Fibroblast of peridontal ligament (primary cell): ENCODE measurements around the gene TBL1X.

Experiments
- DNase-seq: peaks from one replicate; pipeline ENCODE4 v3.0.0-alpha.2; 2010; ENCODE audit errors: extremely low read depth

TBL1X gene

GRCh38 chrX:9665113-9665512 lies 200.3 kb downstream of the TBL1X start:
- no peak for DNase-seq

DNA sequence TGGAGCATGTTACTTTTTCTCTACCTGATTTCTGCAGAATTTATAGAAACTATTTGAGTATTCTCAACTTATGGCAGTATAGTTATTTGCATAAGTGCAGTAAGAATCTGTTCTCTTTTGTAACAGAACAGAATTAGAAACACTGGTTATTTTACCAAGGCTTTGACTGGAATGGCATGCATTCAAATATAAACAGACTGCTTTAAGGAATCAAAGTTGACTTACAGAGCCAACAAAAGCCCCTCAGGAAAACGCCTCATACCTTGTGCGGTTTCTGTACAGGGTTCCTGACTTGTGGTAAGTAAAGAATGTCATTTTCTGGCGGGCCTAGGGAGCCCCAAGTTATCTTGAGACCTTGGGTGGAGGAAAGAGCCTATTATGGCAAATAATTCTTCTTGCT lies 203.7 kb downstream of the TBL1X start:
- DNase-seq, result peak; percentile 69

GRCh38 chrX:9670136-9670814 lies 205.4 kb downstream of the TBL1X start:
- DNase-seq, result peak; percentile 73

- no peak for DNase-seq
Observed at GRCh38 chrX:9671998-9672397, 207.1 kb downstream of the TBL1X start.

GRCh38 chrX:9676306-9676705 lies 211.4 kb downstream of the TBL1X start:
- peak; percentile 23 for DNase-seq

GRCh38 chrX:9676738-9677097 lies 211.9 kb downstream of the TBL1X start:
- no peak for DNase-seq

DNA sequence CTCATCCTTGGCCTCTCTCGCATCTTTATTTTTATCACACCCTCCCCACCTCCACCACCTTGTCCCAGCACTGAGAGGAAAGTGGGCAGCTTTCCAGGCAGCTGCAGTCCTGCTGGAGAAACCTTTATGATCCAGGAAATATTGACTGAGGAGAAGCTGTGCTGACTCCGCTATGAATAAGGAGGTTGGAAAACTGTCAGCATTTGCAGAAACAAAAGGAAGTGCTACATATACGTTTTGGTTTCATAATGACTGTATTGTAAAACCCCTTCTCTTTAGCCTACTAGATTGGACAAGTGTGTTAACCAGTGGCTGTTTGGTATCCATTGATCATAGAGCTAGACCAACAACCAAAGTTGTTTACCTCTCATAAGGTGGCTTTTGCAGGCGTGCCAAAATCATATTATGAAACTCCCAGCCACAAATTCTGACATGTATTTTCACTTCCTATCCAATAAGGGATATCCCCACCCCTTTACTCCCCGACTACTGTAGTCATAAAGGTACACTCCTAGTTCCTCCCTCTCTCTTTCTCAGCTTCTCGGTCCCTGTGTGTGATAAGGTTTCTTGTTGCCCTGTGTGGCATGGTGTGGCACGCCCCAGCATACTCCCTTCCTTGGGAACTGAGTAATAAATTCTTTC lies 212.4 kb downstream of the TBL1X start:
- DNase-seq, result no peak

DNA sequence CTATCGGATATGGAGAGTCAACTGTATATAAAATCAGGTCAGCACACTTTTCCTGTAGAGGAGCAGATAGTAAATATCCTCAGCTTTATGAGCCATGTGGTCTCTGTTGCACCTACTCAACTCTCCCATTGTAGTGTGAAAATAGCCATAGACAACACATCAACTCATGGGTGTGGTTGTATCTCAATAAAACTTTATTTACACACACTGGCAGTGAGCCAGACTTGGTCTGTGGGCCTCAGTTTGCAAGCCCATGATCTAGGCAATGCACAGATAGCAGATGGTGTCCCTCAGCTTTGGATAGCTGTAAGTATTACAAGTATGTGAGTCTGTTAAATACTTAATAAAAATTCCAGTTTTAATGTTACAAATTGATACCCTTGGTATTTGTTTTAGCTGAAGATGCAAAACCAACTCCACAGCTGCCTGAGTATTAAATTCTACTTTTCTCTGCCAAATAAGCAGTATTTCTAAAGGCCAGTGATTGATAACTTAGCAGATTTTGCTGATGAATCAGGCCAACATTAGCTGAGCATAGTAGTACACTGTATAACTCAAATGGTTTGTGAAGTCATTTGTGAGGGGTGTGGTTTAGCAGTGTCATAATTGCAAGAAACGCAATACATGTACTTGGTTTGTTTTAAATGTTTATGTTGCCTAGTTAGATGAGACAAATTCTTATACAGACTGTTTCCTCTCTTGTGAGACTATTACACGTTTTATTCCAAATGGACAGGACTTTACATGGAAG lies 213.5 kb downstream of the TBL1X start:
- no peak for DNase-seq

DNA sequence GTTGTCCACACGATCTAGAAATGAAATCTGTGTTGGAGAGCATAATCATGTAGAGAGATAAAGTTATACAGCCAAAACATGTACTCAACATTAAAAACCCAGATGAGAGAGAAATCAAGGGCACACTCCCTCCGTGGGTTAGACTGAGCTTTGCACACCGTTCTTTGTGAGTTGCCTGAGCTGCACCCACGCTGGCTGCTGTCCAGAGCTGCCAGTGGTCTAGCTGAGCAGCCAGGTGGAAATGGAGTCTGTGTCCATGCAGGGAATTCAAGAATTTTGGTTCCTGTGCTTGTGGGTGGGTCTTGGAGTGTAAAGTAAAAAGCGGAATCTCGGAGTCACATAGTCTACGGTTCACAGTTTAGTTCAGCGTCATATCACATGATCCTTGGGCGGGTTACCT lies 216.2 kb downstream of the TBL1X start:
- DNase-seq, result no peak

- peak; percentile 57 for DNase-seq
Observed at GRCh38 chrX:9681422-9681821, 216.6 kb downstream of the TBL1X start.

DNA sequence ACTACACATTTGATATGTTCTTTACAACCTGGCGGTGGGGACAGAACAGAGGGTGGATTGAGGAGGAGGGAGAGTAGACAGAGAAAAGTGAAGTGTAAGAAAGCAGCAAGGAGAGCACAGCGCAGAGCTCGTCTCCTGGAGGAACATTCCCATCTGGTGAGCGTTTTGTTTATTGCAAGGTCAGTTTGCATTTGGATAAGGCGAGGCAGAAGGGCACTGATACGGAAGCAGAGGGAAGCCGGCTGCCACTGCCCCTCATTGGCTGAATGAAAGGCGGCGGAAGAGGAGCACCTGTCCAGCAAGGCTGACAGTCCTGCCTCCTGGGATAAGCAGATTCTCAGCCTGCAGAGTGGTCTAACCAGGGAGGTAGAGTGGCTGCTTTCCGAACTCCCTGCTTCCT lies 217.6 kb downstream of the TBL1X start:
- DNase-seq, result peak; percentile 56

DNA sequence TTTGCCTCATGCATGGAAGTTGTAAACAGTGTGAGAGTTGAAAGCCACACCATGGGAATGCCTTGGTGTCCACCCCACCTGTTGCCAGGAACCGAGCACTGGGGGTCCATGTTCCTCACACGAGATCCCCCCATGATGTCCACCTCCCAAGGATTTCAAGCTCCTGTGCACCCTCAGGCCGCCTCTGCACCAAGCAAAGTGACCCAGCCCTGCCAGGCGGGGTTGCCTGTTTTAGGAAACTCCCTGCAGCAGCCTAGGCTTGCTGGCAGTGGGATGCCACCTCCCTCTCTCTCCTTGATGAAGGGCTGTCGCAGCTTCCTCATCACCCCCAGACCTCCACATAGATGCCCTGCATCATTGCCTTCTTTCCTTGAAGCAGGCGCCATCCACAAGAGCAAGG lies 218.0 kb downstream of the TBL1X start:
- no peak for DNase-seq

GRCh38 chrX:9683350-9683749 lies 218.5 kb downstream of the TBL1X start:
- DNase-seq, result no peak

DNA sequence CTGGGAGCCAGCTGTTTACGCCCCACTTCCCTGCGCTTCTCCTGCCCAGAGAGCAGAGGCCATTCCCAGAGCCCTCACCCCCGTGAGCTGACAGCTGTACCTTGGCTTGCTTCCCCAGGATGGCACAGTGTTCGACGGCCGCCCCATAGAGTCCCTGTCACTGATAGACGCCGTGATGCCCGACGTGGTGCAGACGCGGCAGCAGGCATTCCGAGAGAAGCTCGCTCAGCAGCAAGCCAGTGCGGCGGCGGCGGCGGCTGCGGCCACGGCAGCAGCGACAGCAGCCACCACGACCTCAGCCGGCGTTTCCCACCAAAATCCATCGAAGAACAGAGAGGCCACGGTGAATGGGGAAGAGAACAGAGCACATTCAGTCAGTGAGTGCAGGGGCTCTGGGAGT lies 223.0 kb downstream of the TBL1X start:
- DNase-seq, result no peak

DNA sequence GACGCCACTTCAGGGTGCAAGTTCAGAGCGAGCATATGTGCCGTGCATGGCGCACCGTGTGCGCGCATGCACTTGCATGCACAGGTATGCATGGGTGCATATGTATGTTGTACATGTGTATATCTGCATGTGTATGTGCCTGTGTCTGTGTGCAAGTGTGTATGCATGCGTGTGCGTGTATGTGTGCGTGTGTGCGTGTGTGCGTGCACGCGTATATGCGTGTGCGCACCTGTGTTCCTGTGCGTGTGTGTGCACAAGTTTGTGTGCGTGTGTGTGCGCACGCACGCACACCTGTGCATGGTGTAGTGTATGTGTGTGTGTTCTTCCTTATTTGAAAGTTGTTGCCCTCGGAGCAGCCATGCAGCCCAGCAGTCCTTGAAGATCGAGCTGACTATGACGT lies 224.0 kb downstream of the TBL1X start:
- DNase-seq, result no peak

GRCh38 chrX:9690046-9690445 lies 225.2 kb downstream of the TBL1X start:
- DNase-seq, result no peak

GRCh38 chrX:9693307-9694001 lies 228.6 kb downstream of the TBL1X start:
- no peak for DNase-seq

DNA sequence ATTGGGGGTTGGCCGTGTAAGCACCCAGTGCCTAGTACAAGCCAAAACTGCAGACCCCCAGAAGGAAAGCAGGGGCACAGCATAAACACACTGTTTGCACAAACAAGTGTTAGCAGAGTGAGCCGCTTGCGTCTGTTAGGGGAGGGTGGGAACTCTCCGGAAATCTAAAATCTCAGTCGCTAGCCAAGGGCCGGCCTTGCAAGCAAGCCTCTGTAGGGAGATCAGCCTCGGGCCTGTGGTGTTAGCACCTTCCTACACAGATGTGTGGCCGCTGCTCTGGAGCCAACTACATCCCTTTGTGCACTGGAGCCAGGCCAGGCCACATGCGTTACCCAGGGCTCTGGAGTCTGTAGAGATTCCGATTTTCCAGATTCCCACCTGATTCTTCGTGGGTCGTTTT lies 233.7 kb downstream of the TBL1X start:
- DNase-seq, result no peak

DNA sequence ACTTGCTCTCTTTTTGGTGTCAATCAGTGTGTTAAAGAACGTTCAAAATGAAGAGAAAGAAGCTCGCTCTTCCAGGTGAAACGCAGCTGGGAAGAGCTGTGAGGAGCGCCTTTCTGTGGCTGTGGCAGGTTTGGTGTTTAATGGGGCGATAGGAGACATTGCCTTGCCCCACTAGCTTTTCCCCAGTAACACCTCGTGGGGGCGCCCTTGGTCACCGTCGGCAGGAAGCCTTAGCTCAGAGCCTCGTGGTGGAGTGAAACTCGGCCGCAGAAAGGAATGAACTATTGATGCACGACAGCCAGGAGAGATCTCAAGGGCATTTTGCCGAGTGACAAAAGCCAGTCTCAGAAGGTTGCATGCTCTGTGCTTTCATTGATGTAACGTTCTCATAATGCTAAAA lies 235.7 kb downstream of the TBL1X start:
- no peak for DNase-seq

- DNase-seq, result no peak
Observed at GRCh38 chrX:9701790-9702189, 236.9 kb downstream of the TBL1X start.

- no peak for DNase-seq
Observed at GRCh38 chrX:9703406-9703805, 238.5 kb downstream of the TBL1X start.

GRCh38 chrX:9704876-9705465 lies 240.1 kb downstream of the TBL1X start:
- DNase-seq, result no peak
